GM12878 (cell line): ENCODE results near the gene ESR2. TPM values are rescaled to one million over a fixed set of nuclear protein-coding genes. Genes with fewer than 3 reads are reported as not detected.

Experiments
- ATAC-seq: fragments of 200-7000 bp; cut with Tn5 transposase; 3 replicates; pipeline ENCODE4 v1.9.1; 2020; ENCODE audit warnings: mild to moderate bottlenecking, moderate library complexity
- BruUV-seq: library from RNA; stranded (reverse); fragments of 400-500 nt; replicated peaks from 2 replicates; lab custom pipeline; 2021; lab: Mats Ljungman, UMichigan
- CTCF ChIA-PET: fragments of 300-600 bp; sonication (Branson Sonifier 250); formaldehyde crosslinking; extraction: SDS; loops from one replicate; lab custom pipeline; 2021; ENCODE audit warnings: inconsistent platforms; lab: Yijun Ruan, JAX
- POLR2A ChIA-PET: fragments of 350-600 bp; formaldehyde crosslinking; extraction: SDS; loops from one replicate; lab custom pipeline; 2021; ENCODE audit warnings: inconsistent platforms; lab: Charles Lee
- RAD21 ChIA-PET: fragments of 300-600 bp; sonication (Branson Sonifier 250); formaldehyde crosslinking; loops from one replicate; lab custom pipeline; 2023; ENCODE audit warnings: antibody characterized with exemption; ENCODE audit not compliant: unreplicated experiment; lab: Charles Lee
- SMC1A ChIA-PET: fragments of 300-600 bp; sonication (Branson Sonifier 250); formaldehyde crosslinking; loops from one replicate; lab custom pipeline; 2023; ENCODE audit not compliant: unreplicated experiment, uncharacterized antibody; lab: Charles Lee
- DNase-seq: peaks from one replicate; pipeline ENCODE4 v3.0.0-alpha.2; 2011; ENCODE audit warnings: low read depth, low spot score
- FAIRE-seq: peaks from 3 replicates; lab custom pipeline; 2011; peaks lifted over from hg19 to GRCh38; lab: Jason Lieb, UNC
- H2AFZ ChIP-seq: 2 replicates; pipeline ENCODE4 v1.6.0; 2011; ENCODE audit warnings: low read depth, low read length, control low read depth; ENCODE audit not compliant: control insufficient read depth
- H3K27ac ChIP-seq: 2 replicates; pipeline ENCODE4 v1.5.1; 2011; ENCODE audit warnings: control low read depth; ENCODE audit not compliant: control insufficient read depth, insufficient read depth
- H3K27me3 ChIP-seq, 2 experiments: replicated peaks in 1 of 2; 2 replicates each; pipeline versions ENCODE4 v1.6.0 to v1.6.1; 2011; ENCODE audit warnings: low read length in 1 of 2; ENCODE audit not compliant: control insufficient read depth in 2 of 2, insufficient read depth in 2 of 2
- H3K36me3 ChIP-seq, 2 experiments: 2 replicates each; pipeline ENCODE4 v1.5.1; 2011; ENCODE audit warnings: low read length in 1 of 2; ENCODE audit not compliant: control insufficient read depth in 2 of 2, insufficient read depth in 2 of 2
- H3K4me1 ChIP-seq: 2 replicates; pipeline ENCODE4 v1.6.1; 2011; ENCODE audit warnings: mild to moderate bottlenecking, low read length, moderate library complexity, mixed read lengths; ENCODE audit not compliant: control insufficient read depth, insufficient read depth
- H3K4me2 ChIP-seq: 2 replicates; pipeline ENCODE4 v1.6.0; 2011; ENCODE audit warnings: control low read depth; ENCODE audit not compliant: control insufficient read depth, insufficient read depth
- H3K4me3 ChIP-seq: fragments of 200-600 bp; sonication (generic); 2 replicates; pipeline ENCODE4 v1.5.1; 2016
- H3K79me2 ChIP-seq: 2 replicates; pipeline ENCODE4 v1.6.0; 2011; ENCODE audit warnings: low read length; ENCODE audit not compliant: control insufficient read depth, insufficient read depth
- H3K9ac ChIP-seq: 2 replicates; pipeline ENCODE4 v1.8.0; 2011; ENCODE audit warnings: low read length, control low read depth, mixed read lengths; ENCODE audit not compliant: control insufficient read depth, insufficient read depth
- H3K9me3 ChIP-seq: replicated peaks from 3 replicates; pipeline ENCODE4 v1.5.1; 2011; ENCODE audit warnings: mild to moderate bottlenecking, low read length; ENCODE audit not compliant: control insufficient read depth, insufficient read depth
- H4K20me1 ChIP-seq: 2 replicates; pipeline ENCODE4 v1.6.0; 2011; ENCODE audit not compliant: control insufficient read depth, insufficient read depth
- BHLHE40 ChIP-seq, 2 experiments: fragments of 450-650 bp in 1 of 2; IDR thresholded peaks; 2 replicates each; pipeline ENCODE4 v1.6.1; 2011 to 2017; ENCODE audit warnings: low read depth in 2 of 2, borderline replicate concordance in 1 of 2, improper control_type of control experiment in 1 of 2, low read length in 1 of 2, mild to moderate bottlenecking in 1 of 2
- CHD2 ChIP-seq: IDR thresholded peaks from 2 replicates; pipeline ENCODE4 v1.6.1; 2011; ENCODE audit warnings: low read depth, low read length, improper control_type of control experiment, borderline replicate concordance
- DPF2 ChIP-seq: fragments of 450-650 bp; IDR thresholded peaks from 2 replicates; pipeline ENCODE4 v1.6.1; 2017; ENCODE audit warnings: mild to moderate bottlenecking
- E2F4 ChIP-seq: IDR thresholded peaks from 2 replicates; pipeline ENCODE4 v1.6.1; 2012; ENCODE audit warnings: low read depth, low read length, improper control_type of control experiment
- IRF3 ChIP-seq: fragments of 450-650 bp; IDR thresholded peaks from 2 replicates; pipeline ENCODE4 v1.6.1; 2014; ENCODE audit warnings: mild to moderate bottlenecking
- KLF5 ChIP-seq: fragments of 450-650 bp; IDR thresholded peaks from 2 replicates; pipeline ENCODE4 v1.6.1; 2014; ENCODE audit warnings: mild to moderate bottlenecking; ENCODE audit not compliant: partially characterized antibody
- MAX ChIP-seq: IDR thresholded peaks from 2 replicates; pipeline ENCODE4 v1.6.1; 2012; ENCODE audit warnings: low read depth, low read length, improper control_type of control experiment
- MTA2 ChIP-seq: fragments of 450-650 bp; IDR thresholded peaks from 2 replicates; pipeline ENCODE4 v1.6.1; 2016; ENCODE audit warnings: low read depth, mild to moderate bottlenecking, moderate library complexity
- NFXL1 ChIP-seq: fragments of 450-650 bp; IDR thresholded peaks from 2 replicates; pipeline ENCODE4 v1.6.1; 2017; ENCODE audit warnings: antibody characterized with exemption, mild to moderate bottlenecking, borderline replicate concordance
- NFYA ChIP-seq: IDR thresholded peaks from 2 replicates; pipeline ENCODE4 v1.6.1; 2011; ENCODE audit warnings: low read depth, mild to moderate bottlenecking, low read length, improper control_type of control experiment, borderline replicate concordance
- NFYB ChIP-seq: IDR thresholded peaks from 2 replicates; pipeline ENCODE4 v1.6.1; 2011; ENCODE audit warnings: low read depth, mild to moderate bottlenecking, low read length, improper control_type of control experiment, moderate library complexity; ENCODE audit not compliant: insufficient read depth
- PAX8 ChIP-seq: fragments of 450-650 bp; IDR thresholded peaks from 2 replicates; pipeline ENCODE4 v1.6.1; 2017; ENCODE audit warnings: mild to moderate bottlenecking, moderate library complexity
- REST ChIP-seq: IDR thresholded peaks from 2 replicates; pipeline ENCODE4 v1.6.1; 2012; ENCODE audit warnings: mild to moderate bottlenecking, low read depth, low read length
- SIN3A ChIP-seq: IDR thresholded peaks from 2 replicates; pipeline ENCODE4 v1.6.1; 2012; ENCODE audit warnings: low read depth, low read length, improper control_type of control experiment
- SMAD1 ChIP-seq: fragments of 450-650 bp; IDR thresholded peaks from 2 replicates; pipeline ENCODE4 v1.6.1; 2018; ENCODE audit warnings: mild to moderate bottlenecking, low read depth; ENCODE audit not compliant: partially characterized antibody
- SP1 ChIP-seq: IDR thresholded peaks from one replicate; pipeline ENCODE4 v1.6.1; 2011; ENCODE audit warnings: low read depth, low read length
- SREBF1 ChIP-seq: IDR thresholded peaks from 2 replicates; pipeline ENCODE4 v1.6.1; 2012; ENCODE audit warnings: mild to moderate bottlenecking, low read length
- TBL1XR1 ChIP-seq: IDR thresholded peaks from 2 replicates; pipeline ENCODE4 v1.6.1; 2012; ENCODE audit warnings: low read depth, low read length, improper control_type of control experiment
- WRNIP1 ChIP-seq: IDR thresholded peaks from 2 replicates; pipeline ENCODE4 v1.6.1; 2011; ENCODE audit warnings: low read depth, low read length, improper control_type of control experiment, borderline replicate concordance
- ZNF24 ChIP-seq: fragments of 450-650 bp; IDR thresholded peaks from 2 replicates; pipeline ENCODE4 v1.6.1; 2017; ENCODE audit warnings: antibody characterized with exemption, mild to moderate bottlenecking
- WGBS: methylation state at CpG from one replicate; pipeline ENCODE4 v1.1.6; 2016; ENCODE audit warnings: low lambda C conversion rate; ENCODE audit not compliant: insufficient replicate concordance, insufficient coverage; ENCODE audit errors: missing lambda C conversion rate; 5-methylcytosine and 5-hydroxymethylcytosine counted together
- in situ Hi-C: fragments of 300-500 bp; cut with MboI; formaldehyde crosslinking; loops from 9 replicates; pipeline ENCODE4 v1.14.3; 2018; ENCODE audit warnings: mixed read lengths
- intact Hi-C: fragments of 100-400 bp; cut with micrococcal nuclease; formaldehyde crosslinking; loops from one replicate; pipeline ENCODE4 v1.14.2; 2022; ENCODE audit not compliant: unreplicated experiment
- polyA plus RNA-seq, 11 experiments: library from polyadenylated mRNA; depleted of rRNA in 4 of 11; unstranded in 6 of 11; stranded (reverse) in 5 of 11; fragments of >200 nt; fragmentation: Nextera tagmentation in 4 of 11; fragmentation: Illumina TruSeq in 1 of 11; extraction: Ambion mirVana in 4 of 11; extraction: Trizol in 1 of 11; gene quantifications; 1 replicate in 1 of 11; 2 replicates in 10 of 11; pipeline versions ENCODE4 v1.2.1 to v1.2.3, GENCODE V29; 2011 to 2016; ENCODE audit warnings: inconsistent platforms in 2 of 11, missing spikeins in 2 of 11, low read depth in 1 of 11
- total RNA-seq, 4 experiments: library from RNA; depleted of rRNA in 3 of 4; stranded (reverse); fragments of >200 nt in 3 of 4; fragmentation: Illumina TruSeq in 1 of 4; extraction: Trizol in 1 of 4; gene quantifications; 2 replicates each; pipeline versions ENCODE4 v1.2.1 to v1.2.3, GENCODE V29; 2013 to 2021

The ESR2 gene
- total and polyA plus RNA-seq, 10 of the 15 experiments (the other 5 are each of a cell fraction or from before 2014, with no cell fraction given): 0.29 to 2.6 (median 0.81) TPM

GRCh38 chr14:64198486-64198885 is 95.7 kb downstream of the ESR2 start:
- H3K79me2 ChIP-seq: no peaks in the 10 kb centered on the region; the same call in none of the 2 replicates
- H4K20me1 ChIP-seq: no peaks in the 10 kb centered on the region
- no peak overlapping the region for H3K9ac ChIP-seq
- 100% methylated on average over 3 of the region's 3 CpGs for WGBS
- no peak for DNase-seq
- no peaks in the 10 kb centered on the region for H3K27me3 ChIP-seq
- TF ChIP-seq SREBF1: no peak
- TF ChIP-seq NFXL1: no peak
- TF ChIP-seq MAX: no peak
- no peak for TF ChIP-seq DPF2
- TF ChIP-seq CHD2: no peak
- no peak for TF ChIP-seq REST
- TF ChIP-seq KLF5: no peak
- no peak for TF ChIP-seq BHLHE40 (IDR thresholded peaks at IDR 0.05; ENCODE audit: borderline replicate concordance in 1 of 2, low read depth in 2 of 2, low read length in 1 of 2)
- TF ChIP-seq IRF3: no peak
- TF ChIP-seq SIN3A: no peak
- TF ChIP-seq ZNF24: no peak
- TF ChIP-seq PAX8: no peak
- no peak for TF ChIP-seq MTA2
- no peak for TF ChIP-seq SMAD1
- TF ChIP-seq WRNIP1: no peak
- no peak for TF ChIP-seq NFYA
- no peak for TF ChIP-seq NFYB
- TF ChIP-seq TBL1XR1: no peak
- no peak for TF ChIP-seq E2F4
- no peak for TF ChIP-seq SP1
- TF ChIP-seq, all 136 proteins: peak for 0
- no peak overlapping the region for H3K27ac ChIP-seq
- intact Hi-C loops (loop anchor here (5.0 kb wide), 1 partner anchor 34 kb away; no protein-coding TSS in a partner anchor), in situ Hi-C loops (no loop called here)
- no peaks in the 10 kb centered on the region for H3K9me3 ChIP-seq
- H3K36me3 ChIP-seq: peaks cover 3 to 7% of the 10 kb centered on the region in 2 experiments; a peak in 3 of 4 replicates
- H3K4me1 ChIP-seq: peaks cover 30% of the 10 kb centered on the region
- ATAC-seq (no peak), FAIRE-seq (no peak)
- ChIA-PET CTCF (no interaction called here), RAD21 (no interaction called here), POLR2A (no interaction called here), SMC1A (interaction anchor here (0.9 to 2.0 kb wide), 4 partner anchors 8 to 36 kb away, joined by 3 to 6 read pairs (median 4); no protein-coding TSS in a partner anchor)
- H3K4me3 ChIP-seq: no peak overlapping the region
- no peak overlapping the region for H2AFZ ChIP-seq
- no peak overlapping the region for H3K4me2 ChIP-seq
- BruUV-seq: no TSS peak
